CD8-positive, alpha-beta memory T cell (primary cell): ENCODE measurements around the gene ZC3H12D. TPM values are rescaled to one million over a fixed set of nuclear protein-coding genes. Genes with fewer than 3 reads are reported as not detected.
A peak's percentile ranks its signal among the peaks of the same experiment; 100 is the strongest.

Source experiments
- CTCF ChIA-PET: fragments of 350-600 bp; sonication (Branson Sonifier 250); formaldehyde crosslinking; loops from one replicate; lab custom pipeline; 2021; ENCODE audit warnings: antibody characterized with exemption; lab: Charles Lee
- POLR2A ChIA-PET: fragments of 350-600 bp; sonication (Branson Sonifier 250); formaldehyde crosslinking; loops from one replicate; lab custom pipeline; 2021; ENCODE audit warnings: antibody characterized with exemption; lab: Charles Lee
- DNase-seq, 5 donors: peaks; one replicate each; pipeline versions ENCODE4 v3.0.0 to v3.0.0-alpha.2; 2020 to 2022; ENCODE audit warnings: mixed read lengths in 1 of 5
- H3K27ac ChIP-seq: one replicate; pipeline ENCODE4 v1.7.0; 2013; ENCODE audit warnings: low read depth, mild to moderate bottlenecking, low read length, moderate library complexity
- H3K27me3 ChIP-seq: 2 replicates; pipeline ENCODE4 v1.7.0; 2013; ENCODE audit warnings: low read length, mild to moderate bottlenecking; ENCODE audit not compliant: insufficient read depth, poor library complexity, severe bottlenecking
- H3K36me3 ChIP-seq: 2 replicates; pipeline ENCODE4 v1.7.0; 2013; ENCODE audit warnings: mild to moderate bottlenecking, low read length, moderate library complexity; ENCODE audit not compliant: insufficient read depth
- H3K4me1 ChIP-seq: 2 replicates; pipeline ENCODE4 v1.7.0; 2013; ENCODE audit warnings: mild to moderate bottlenecking, low read length, moderate library complexity; ENCODE audit not compliant: insufficient read depth
- H3K4me3 ChIP-seq: 2 replicates; pipeline ENCODE4 v1.7.0; 2013; ENCODE audit warnings: mild to moderate bottlenecking, low read length
- H3K9me3 ChIP-seq: 2 replicates; pipeline ENCODE4 v1.7.0; 2013; ENCODE audit warnings: mild to moderate bottlenecking, low read length
- H3K27ac Mint-ChIP-seq, 8 donors: one replicate each; pipeline ENCODE4 v1.8.0; 2020 to 2021; ENCODE audit warnings: mixed read lengths in 8 of 8, mild to moderate bottlenecking in 6 of 8, inconsistent platforms in 3 of 8, moderate library complexity in 3 of 8
- H3K27me3 Mint-ChIP-seq, 2 donors: one replicate each; pipeline ENCODE4 v1.8.0; 2020 to 2021; ENCODE audit warnings: mixed read lengths in 2 of 2, mild to moderate bottlenecking in 1 of 2, moderate library complexity in 1 of 2
- H3K36me3 Mint-ChIP-seq, 3 donors: one replicate each; pipeline ENCODE4 v1.8.0; 2020 to 2021; ENCODE audit warnings: mixed read lengths in 3 of 3, inconsistent platforms in 1 of 3, mild to moderate bottlenecking in 1 of 3
- H3K4me1 Mint-ChIP-seq, 3 donors: one replicate each; pipeline ENCODE4 v1.8.0; 2020 to 2021; ENCODE audit warnings: mixed read lengths in 3 of 3, inconsistent platforms in 1 of 3, mild to moderate bottlenecking in 1 of 3
- H3K4me3 Mint-ChIP-seq, 7 donors: one replicate each; pipeline ENCODE4 v1.8.0; 2020 to 2021; ENCODE audit warnings: mixed read lengths in 7 of 7, mild to moderate bottlenecking in 6 of 7, moderate library complexity in 4 of 7, inconsistent platforms in 2 of 7
- H3K9me3 Mint-ChIP-seq, 5 donors: one replicate each; pipeline ENCODE4 v1.8.0; 2020 to 2022; ENCODE audit warnings: mixed read lengths in 5 of 5, mild to moderate bottlenecking in 3 of 5, moderate library complexity in 2 of 5, inconsistent platforms in 1 of 5
- polyA plus RNA-seq: library from polyadenylated mRNA; unstranded; fragments of 300-500 nt; fragmentation: Illumina TruSeq; gene quantifications from one replicate; pipeline ENCODE4 v1.2.3, GENCODE V29; 2021
- total RNA-seq, 2 experiments: library from RNA; stranded (reverse); gene quantifications; one replicate each; pipeline ENCODE4 v1.2.3, GENCODE V29; 2021

Gene ZC3H12D
- total and polyA plus RNA-seq, 3 experiments from 2014 or later: 2.5 to 84.5 (median 83.5) TPM

DNA sequence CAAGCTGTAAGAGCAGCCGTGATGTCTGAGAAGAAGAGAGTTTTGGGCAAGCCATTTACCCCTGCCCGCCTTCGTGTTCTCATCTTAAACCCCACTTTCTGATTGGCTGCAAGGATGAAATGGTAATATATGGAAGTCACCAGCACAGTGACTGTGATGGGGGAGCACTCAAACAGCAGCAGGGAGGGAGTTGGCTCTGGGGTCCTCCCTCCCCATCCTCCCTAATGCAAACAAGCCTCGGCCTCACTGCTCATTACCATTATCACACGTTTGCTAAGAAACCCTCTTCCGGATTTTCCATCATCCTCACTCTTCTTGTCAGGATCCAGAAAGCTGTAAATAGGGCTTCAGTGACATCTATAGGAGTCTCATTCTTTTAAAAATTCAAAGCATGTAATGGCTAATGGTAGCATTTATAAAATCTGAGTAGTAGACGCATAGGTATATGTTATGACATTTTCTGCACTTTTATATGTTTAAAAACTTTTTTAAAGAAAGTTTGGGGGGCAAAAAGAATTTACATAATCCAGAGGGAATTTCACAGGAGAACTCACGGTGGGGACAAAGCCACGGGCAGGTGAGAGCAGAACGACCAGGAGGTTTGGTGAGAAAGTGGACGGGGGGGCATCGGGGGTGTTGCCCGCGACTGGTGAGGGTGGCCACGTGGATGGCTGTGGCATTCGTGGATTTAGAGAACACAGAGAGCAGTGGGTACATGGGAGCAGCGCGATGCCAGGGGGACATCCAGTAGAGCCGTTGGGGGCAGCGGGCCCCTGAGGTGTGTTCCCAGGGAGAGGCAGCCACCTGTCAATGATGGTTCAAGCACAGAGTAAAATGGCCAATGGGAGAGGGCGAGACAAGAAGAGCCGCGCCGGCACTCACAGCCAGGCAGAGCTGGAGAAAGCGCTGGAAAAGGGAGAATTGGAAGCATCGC is 55.1 kb downstream of the ZC3H12D start:
- H3K27ac ChIP-seq: no peak overlapping the region
- H3K36me3 ChIP-seq: no peaks in the 10 kb centered on the region
- ChIA-PET CTCF (interaction anchor here (1.2 kb wide), 1 partner anchor 79 kb away, joined by 3 read pairs; no protein-coding TSS in a partner anchor), POLR2A (interaction anchor here (0.7 kb wide), 1 partner anchor 393 kb away, joined by 3 read pairs; no protein-coding TSS in a partner anchor)
- peaks cover 4% of the 10 kb centered on the region for H3K4me1 ChIP-seq
- Mint-ChIP-seq H3K27ac (no peak overlapping the region), H3K4me1 (peaks cover 2 to 5% (median 5%) of the 10 kb centered on the region in 3 donors), H3K9me3 (no peaks in the 10 kb centered on the region), H3K36me3 (no peaks in the 10 kb centered on the region), H3K4me3 (no peak overlapping the region), H3K27me3 (peaks cover 0 to 1% of the 10 kb centered on the region in 2 donors)
- H3K9me3 ChIP-seq: no peaks in the 10 kb centered on the region
- H3K4me3 ChIP-seq: no peak overlapping the region
- no peaks in the 10 kb centered on the region for H3K27me3 ChIP-seq
- DNase-seq: no peak

DNA sequence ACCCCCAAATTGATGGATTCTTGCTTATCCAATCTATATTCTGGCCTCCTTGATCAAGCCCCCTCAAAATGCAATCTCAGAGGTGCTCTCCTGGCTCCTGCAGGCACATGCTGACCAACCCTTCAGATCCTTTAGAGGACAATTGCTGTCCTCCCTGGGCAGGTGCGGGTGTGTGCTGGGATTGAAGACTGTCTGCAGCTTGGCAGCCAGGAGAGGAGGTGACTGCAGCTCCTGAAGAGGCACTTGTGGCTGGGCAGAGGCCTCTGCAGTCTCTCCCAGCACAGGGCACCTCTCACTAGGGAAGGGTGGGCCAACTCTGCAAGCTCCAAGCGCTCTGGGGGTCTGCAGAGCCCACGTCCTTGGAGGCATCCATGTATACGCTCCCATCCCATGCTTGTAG is 56.2 kb downstream of the ZC3H12D start:
- Mint-ChIP-seq H3K4me3 (no peak overlapping the region), H3K4me1 (peaks cover 2 to 5% (median 5%) of the 10 kb centered on the region in 3 donors), H3K27me3 (peaks cover 0 to 1% of the 10 kb centered on the region in 2 donors), H3K9me3 (no peaks in the 10 kb centered on the region), H3K36me3 (no peaks in the 10 kb centered on the region), H3K27ac (no peak overlapping the region)
- no peaks in the 10 kb centered on the region for H3K27me3 ChIP-seq
- no peaks in the 10 kb centered on the region for H3K36me3 ChIP-seq
- no peak for DNase-seq
- ChIA-PET POLR2A (interaction anchor here (0.7 kb wide), 1 partner anchor 346 kb away, joined by 3 read pairs; no protein-coding TSS in a partner anchor), CTCF (interaction anchor here (1.2 kb wide), 1 partner anchor 80 kb away, joined by 3 read pairs; no protein-coding TSS in a partner anchor)
- H3K4me1 ChIP-seq: peaks cover 4% of the 10 kb centered on the region
- no peak overlapping the region for H3K27ac ChIP-seq
- no peaks in the 10 kb centered on the region for H3K9me3 ChIP-seq
- no peak overlapping the region for H3K4me3 ChIP-seq

DNA sequence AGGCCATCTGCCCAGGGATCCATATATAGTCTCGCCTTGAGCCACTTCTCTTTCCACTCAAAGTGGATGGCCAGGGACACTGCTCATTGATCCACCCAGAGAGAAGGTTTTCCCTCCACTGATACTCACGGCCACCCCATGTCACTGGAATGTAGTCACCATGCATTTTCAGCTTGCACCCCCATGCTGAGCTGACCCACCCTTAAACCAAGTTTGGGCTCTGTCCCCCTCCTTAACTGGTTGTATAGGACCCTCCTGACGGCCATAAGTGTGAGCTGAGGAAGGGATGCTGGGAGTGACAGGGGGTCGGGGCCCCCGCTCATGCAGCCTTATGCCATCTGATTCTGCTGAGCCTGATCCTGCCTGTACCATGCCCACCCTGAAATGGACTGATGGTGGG is 59.1 kb downstream of the ZC3H12D start:
- POLR2A ChIA-PET: no interaction called here
- CTCF ChIA-PET: interaction anchor here (0.8 to 1.6 kb wide), 5 partner anchors 15 to 394 kb away, joined by 3 to 4 read pairs (median 3); no protein-coding TSS in a partner anchor

DNA sequence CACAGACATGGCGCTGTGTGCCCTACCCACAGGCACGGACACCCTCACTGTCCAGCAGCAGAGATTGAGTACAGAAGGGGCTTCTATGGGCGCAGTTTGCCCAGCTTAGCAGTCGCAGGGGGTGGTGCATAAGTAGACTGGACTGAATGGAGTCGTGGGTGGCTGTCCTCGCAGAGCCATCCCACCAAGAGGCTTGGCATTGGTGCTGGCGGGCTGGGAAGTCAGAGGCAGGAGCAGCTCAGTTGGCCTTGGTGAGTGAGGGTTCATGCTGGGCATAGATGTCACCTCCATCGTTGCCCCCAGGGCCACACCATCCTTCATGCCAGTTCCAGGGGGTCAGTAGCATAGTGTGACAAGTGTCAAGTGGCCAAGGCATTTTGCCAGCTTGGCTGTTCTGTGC is 59.6 kb downstream of the ZC3H12D start:
- no peaks in the 10 kb centered on the region for H3K27me3 ChIP-seq
- no peaks in the 10 kb centered on the region for H3K9me3 ChIP-seq
- Mint-ChIP-seq H3K9me3 (no peaks in the 10 kb centered on the region), H3K27me3 (peaks cover 0 to 9% of the 10 kb centered on the region in 2 donors), H3K4me3 (no peak overlapping the region), H3K4me1 (peaks cover 4 to 9% (median 4%) of the 10 kb centered on the region in 3 donors), H3K36me3 (no peaks in the 10 kb centered on the region), H3K27ac (no peak overlapping the region)
- H3K36me3 ChIP-seq: no peaks in the 10 kb centered on the region
- ChIA-PET CTCF (interaction anchor here (1.2 to 1.6 kb wide), 3 partner anchors 16 to 92 kb away, joined by 3 to 4 read pairs (median 4); no protein-coding TSS in a partner anchor), POLR2A (no interaction called here)
- no peak overlapping the region for H3K27ac ChIP-seq
- no peak overlapping the region for H3K4me3 ChIP-seq
- DNase-seq: no peak
- H3K4me1 ChIP-seq: no peaks in the 10 kb centered on the region

More for the DNA sequence above, 59.1 kb downstream of the ZC3H12D start:
- H3K27ac Mint-ChIP-seq: peak overlapping the region in 1 of 8 donors; percentile 43
- H3K27ac ChIP-seq: no peak overlapping the region
- no peaks in the 10 kb centered on the region for H3K36me3 ChIP-seq
- H3K4me1 ChIP-seq: no peaks in the 10 kb centered on the region
- H3K4me3 Mint-ChIP-seq: no peak overlapping the region
- peaks cover 0 to 4% (median 0%) of the 10 kb centered on the region in 3 donors for H3K4me1 Mint-ChIP-seq
- H3K36me3 Mint-ChIP-seq: no peaks in the 10 kb centered on the region
- DNase-seq: no peak
- H3K9me3 Mint-ChIP-seq: no peaks in the 10 kb centered on the region
- no peaks in the 10 kb centered on the region for H3K9me3 ChIP-seq
- H3K4me3 ChIP-seq: no peak overlapping the region
- no peaks in the 10 kb centered on the region for H3K27me3 ChIP-seq
- peaks cover 0 to 6% of the 10 kb centered on the region in 2 donors for H3K27me3 Mint-ChIP-seq

DNA sequence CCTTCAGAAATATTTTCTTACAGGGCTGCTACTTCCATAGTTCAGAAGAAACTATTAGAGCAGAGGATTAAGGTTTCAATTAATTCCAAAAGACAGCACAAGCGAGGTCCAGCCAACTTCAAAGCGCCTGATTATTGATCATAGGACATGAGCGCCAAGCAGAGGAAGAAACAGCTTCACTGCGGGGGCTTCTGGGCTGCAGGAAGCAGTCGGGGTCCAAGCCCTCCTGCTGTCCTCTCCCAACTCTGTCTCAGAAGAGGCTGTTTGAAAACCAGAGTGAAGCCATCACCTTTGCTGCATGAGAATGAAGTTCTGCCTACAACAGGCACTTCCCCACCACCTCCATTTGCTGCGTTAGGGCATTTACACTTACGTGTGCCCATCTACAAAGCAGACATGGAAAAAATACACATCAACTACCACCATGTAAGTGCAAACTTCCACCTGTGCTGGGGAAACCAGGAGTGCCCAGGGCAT is 60.8 kb downstream of the ZC3H12D start:
- Mint-ChIP-seq H3K4me1 (peaks cover 6 to 12% (median 10%) of the 10 kb centered on the region in 3 donors), H3K9me3 (no peaks in the 10 kb centered on the region), H3K4me3 (no peak overlapping the region), H3K36me3 (no peaks in the 10 kb centered on the region), H3K27ac (no peak overlapping the region), H3K27me3 (peaks cover 0 to 13% of the 10 kb centered on the region in 2 donors)
- Histone ChIP-seq H3K36me3 (no peaks in the 10 kb centered on the region), H3K4me1 (no peaks in the 10 kb centered on the region), H3K27me3 (no peaks in the 10 kb centered on the region), H3K4me3 (no peak overlapping the region), H3K9me3 (no peaks in the 10 kb centered on the region), H3K27ac (no peak overlapping the region)
- DNase-seq: no peak
- ChIA-PET POLR2A (no interaction called here), CTCF (interaction anchor here (1.3 to 1.6 kb wide), 2 partner anchors 8 to 396 kb away, joined by 4 read pairs; no protein-coding TSS in a partner anchor)

DNA sequence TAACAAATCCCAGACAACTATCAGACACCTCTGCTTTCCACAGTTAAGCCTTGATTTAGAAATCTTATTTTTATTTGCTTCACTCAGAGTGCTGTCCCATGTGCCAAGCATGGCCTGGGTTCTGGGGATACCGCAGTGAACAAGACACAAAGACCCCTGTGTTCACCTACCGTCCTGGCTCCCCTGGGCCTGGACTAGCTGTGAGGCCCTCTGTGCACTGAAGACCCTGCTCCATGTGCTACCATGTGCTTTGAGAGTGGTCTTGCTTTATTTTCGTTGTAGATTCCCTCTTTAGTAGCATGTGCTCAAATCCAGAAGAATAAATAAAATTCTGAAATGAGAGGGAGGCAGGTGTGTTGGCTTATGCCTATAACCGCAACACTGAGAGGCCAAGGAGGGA is 62.2 kb downstream of the ZC3H12D start:
- CTCF ChIA-PET: no interaction called here

DNA sequence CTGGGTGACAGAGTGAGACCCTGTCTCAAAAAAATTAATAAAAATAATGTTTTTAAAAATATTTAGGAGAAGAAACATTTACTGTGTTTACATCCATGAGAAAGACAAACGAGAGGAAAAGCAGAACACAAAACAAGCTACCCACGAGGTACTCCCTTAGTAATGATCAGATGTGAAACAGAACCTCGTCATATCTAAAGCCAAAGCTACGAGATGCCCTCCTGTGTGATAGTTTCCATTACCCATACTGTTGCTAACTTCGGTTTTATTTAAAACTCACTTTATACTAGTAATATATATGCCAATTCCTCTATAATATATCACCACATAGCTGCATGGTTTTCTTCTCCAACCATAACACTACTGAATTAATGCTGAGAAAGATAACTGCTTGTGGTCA is 63.7 kb downstream of the ZC3H12D start:
- ChIA-PET CTCF (interaction anchor here (1.3 to 3.2 kb wide), 3 partner anchors 11 to 412 kb away, joined by 3 to 18 read pairs (median 3); no protein-coding TSS in a partner anchor), POLR2A (no interaction called here)
- H3K4me1 Mint-ChIP-seq: peaks cover 6 to 13% (median 11%) of the 10 kb centered on the region in 3 donors
- Histone ChIP-seq H3K27me3 (no peaks in the 10 kb centered on the region), H3K4me1 (no peaks in the 10 kb centered on the region), H3K4me3 (no peak overlapping the region), H3K9me3 (no peaks in the 10 kb centered on the region), H3K27ac (no peak overlapping the region), H3K36me3 (no peaks in the 10 kb centered on the region)
- no peaks in the 10 kb centered on the region for H3K36me3 Mint-ChIP-seq
- DNase-seq: no peak
- peaks cover 0 to 13% of the 10 kb centered on the region in 2 donors for H3K27me3 Mint-ChIP-seq
- H3K27ac Mint-ChIP-seq: no peak overlapping the region
- no peak overlapping the region for H3K4me3 Mint-ChIP-seq
- H3K9me3 Mint-ChIP-seq: peaks cover 0 to under 1% (median 0%) of the 10 kb centered on the region in 5 donors

More for the DNA sequence above, 62.2 kb downstream of the ZC3H12D start:
- no peaks in the 10 kb centered on the region for H3K27me3 ChIP-seq
- no peak overlapping the region for H3K27ac Mint-ChIP-seq
- no peaks in the 10 kb centered on the region for H3K9me3 ChIP-seq
- peaks cover 0 to 13% of the 10 kb centered on the region in 2 donors for H3K27me3 Mint-ChIP-seq
- H3K4me1 ChIP-seq: no peaks in the 10 kb centered on the region
- H3K4me3 Mint-ChIP-seq: no peak overlapping the region
- H3K27ac ChIP-seq: no peak overlapping the region
- DNase-seq: no peak
- no peaks in the 10 kb centered on the region for H3K36me3 Mint-ChIP-seq
- no peak overlapping the region for H3K4me3 ChIP-seq
- no peaks in the 10 kb centered on the region for H3K36me3 ChIP-seq
- H3K4me1 Mint-ChIP-seq: peaks cover 6 to 12% (median 10%) of the 10 kb centered on the region in 3 donors
- H3K9me3 Mint-ChIP-seq: no peaks in the 10 kb centered on the region
- POLR2A ChIA-PET: no interaction called here
